Type B pancreatic cell (in vitro differentiated cells): Measurements from ENCODE around the gene ADGRV1. TPM values are rescaled to one million over a fixed set of nuclear protein-coding genes. Genes with fewer than 3 reads are reported as not detected.
A peak's percentile ranks its signal among the peaks of the same experiment; 100 is the strongest.

Experiments used
- DNase-seq: peaks from one replicate; pipeline ENCODE4 v3.0.0; 2021; ENCODE audit warnings: mixed read lengths; ENCODE audit not compliant: unreplicated experiment; ENCODE audit errors: extremely low spot score
- H3K27ac Mint-ChIP-seq: 2 replicates; pipeline ENCODE4 v1.8.0; 2021; ENCODE audit warnings: mild to moderate bottlenecking, mixed read lengths
- H3K27me3 Mint-ChIP-seq: 2 replicates; pipeline ENCODE4 v1.8.0; 2021; ENCODE audit warnings: mixed read lengths
- H3K36me3 Mint-ChIP-seq: 2 replicates; pipeline ENCODE4 v1.8.0; 2021; ENCODE audit warnings: mixed read lengths
- H3K4me1 Mint-ChIP-seq: one replicate; pipeline ENCODE4 v1.8.0; 2021; ENCODE audit warnings: mixed read lengths; ENCODE audit not compliant: unreplicated experiment
- H3K4me3 Mint-ChIP-seq: 2 replicates; pipeline ENCODE4 v1.8.0; 2021; ENCODE audit warnings: mild to moderate bottlenecking, mixed read lengths
- H3K9me3 Mint-ChIP-seq: 2 replicates; pipeline ENCODE4 v1.8.0; 2021; ENCODE audit warnings: mixed read lengths
- long read RNA-seq: library from polyadenylated mRNA; unstranded; transcript quantifications from one replicate; pipeline ENCODE4 v2.0.0, GENCODE V29; 2020
- total RNA-seq: library from RNA; stranded (reverse); gene quantifications from 2 replicates; pipeline ENCODE4 v1.2.1, GENCODE V29; 2021; ENCODE audit warnings: low replicate concordance
- TF ChIP-seq, protein P1 (sequence below): fragments of 200-600 bp; sonication (generic); conservative IDR thresholded peaks from 2 replicates; pipeline ENCODE4 v1.5.0; 2021; ENCODE audit warnings: antibody characterized with exemption, mild to moderate bottlenecking

Gene ADGRV1
- 13.6 and 29.5 TPM in 2 replicates for total RNA-seq
- long read RNA-seq, partial matches to known transcripts, result 2 of 32 reads
- long read RNA-seq, other reads (novel, unspliced or antisense), result 28 of 32 reads

DNA sequence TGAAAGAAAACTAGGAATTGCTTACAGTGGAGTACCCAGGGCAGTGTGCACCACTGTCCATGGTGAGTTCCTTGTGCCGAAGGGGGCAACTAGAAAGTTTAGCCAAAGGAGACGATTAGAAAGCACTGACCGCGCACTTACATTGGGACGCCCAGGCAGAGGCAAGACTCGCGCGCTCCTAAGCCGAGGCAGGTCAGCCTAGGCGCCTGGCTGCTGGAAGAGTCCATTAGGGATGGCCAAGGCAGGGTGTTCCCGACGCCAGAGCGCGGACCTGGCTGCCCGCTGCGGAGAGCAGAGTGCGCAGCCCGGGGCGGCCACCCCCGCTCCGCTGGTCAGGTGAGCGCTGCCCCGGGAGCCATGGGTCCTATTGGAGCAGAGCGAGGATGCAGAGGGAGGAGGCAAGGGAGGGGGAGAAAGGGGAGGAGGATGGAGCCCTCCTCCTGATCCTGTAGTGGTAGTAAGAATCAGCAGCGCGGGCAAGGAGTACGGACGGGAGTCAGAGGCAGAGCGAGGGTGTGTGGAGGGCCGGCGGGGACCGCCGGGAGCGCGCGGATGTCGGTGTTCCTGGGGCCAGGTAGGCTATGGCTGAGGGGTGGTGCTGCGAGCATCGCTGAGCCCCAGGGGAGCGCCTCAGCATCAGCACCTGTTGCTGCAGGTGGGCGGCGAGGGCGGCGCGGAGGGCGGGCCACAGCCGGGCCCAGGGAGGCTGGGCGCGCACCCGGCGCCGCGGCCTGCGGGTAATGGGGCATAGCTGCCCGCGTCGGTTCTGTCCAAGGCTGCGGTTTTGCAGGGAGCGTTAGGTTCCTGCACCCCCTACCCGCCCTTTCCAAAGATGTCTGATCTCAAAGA is at the start of gene ADGRV1:
ADGRV1 (plus strand) TSS at position 454 of the 849 bp plus-strand sequence; CDS start at position 553, 99 bp downstream.
- DNase-seq, result peak; percentile 92
- Mint-ChIP-seq H3K4me3 (peak within 1 kb of the TSS; percentile 98), H3K27me3 (peaks cover 46% of the 10 kb centered on the region), H3K9me3 (no peaks in the 10 kb centered on the region), H3K4me1 (peaks cover 4% of the 10 kb centered on the region), H3K27ac (peak within 1 kb of the TSS; percentile 64), H3K36me3 (no peaks in the 10 kb centered on the region)
- TF ChIP-seq, protein P1, sequence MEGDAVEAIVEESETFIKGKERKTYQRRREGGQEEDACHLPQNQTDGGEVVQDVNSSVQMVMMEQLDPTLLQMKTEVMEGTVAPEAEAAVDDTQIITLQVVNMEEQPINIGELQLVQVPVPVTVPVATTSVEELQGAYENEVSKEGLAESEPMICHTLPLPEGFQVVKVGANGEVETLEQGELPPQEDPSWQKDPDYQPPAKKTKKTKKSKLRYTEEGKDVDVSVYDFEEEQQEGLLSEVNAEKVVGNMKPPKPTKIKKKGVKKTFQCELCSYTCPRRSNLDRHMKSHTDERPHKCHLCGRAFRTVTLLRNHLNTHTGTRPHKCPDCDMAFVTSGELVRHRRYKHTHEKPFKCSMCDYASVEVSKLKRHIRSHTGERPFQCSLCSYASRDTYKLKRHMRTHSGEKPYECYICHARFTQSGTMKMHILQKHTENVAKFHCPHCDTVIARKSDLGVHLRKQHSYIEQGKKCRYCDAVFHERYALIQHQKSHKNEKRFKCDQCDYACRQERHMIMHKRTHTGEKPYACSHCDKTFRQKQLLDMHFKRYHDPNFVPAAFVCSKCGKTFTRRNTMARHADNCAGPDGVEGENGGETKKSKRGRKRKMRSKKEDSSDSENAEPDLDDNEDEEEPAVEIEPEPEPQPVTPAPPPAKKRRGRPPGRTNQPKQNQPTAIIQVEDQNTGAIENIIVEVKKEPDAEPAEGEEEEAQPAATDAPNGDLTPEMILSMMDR, result no peak

DNA sequence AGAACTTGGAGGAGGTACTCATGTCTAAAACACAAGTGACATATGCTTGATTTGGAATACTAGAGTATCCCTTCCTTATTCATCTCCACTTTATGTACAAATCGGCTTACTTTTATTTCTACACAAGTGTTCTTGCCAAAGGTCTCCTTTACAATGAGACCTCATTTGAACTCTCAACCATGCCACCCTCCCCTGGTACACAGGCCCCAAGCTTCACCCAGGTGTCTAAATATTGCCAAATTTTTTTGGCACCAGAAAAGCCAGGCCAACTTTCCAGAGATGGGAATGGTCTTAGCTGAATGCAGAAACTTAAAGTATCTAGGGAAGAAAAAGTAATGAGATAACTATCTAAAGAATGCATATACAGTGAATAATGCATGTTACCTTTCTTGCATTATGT is 48.2 kb upstream of the ADGRV1 start:
- TF ChIP-seq, protein P1, result no peak
- Mint-ChIP-seq H3K27me3 (no peaks in the 10 kb centered on the region), H3K9me3 (no peaks in the 10 kb centered on the region), H3K36me3 (no peaks in the 10 kb centered on the region), H3K27ac (no peak overlapping the region), H3K4me1 (no peaks in the 10 kb centered on the region), H3K4me3 (no peak overlapping the region)
- DNase-seq, result no peak

DNA sequence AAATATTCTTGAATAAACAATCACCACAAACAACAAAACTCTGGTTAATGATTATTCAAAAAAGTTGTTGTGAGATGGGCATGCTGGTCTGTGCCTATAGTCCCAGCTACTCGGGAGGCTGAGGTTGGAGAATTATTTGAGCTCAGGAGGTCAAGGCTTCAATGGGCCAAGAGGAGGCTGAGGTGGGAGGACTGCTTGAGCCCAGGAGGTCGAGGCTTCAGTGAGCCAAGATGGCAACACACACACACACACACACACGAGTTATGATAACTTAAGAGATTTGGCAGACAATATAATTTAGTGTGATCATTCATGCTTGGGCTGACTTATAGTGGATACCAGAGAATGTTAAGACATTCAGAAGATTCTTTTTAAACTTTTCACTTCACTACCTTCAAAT is 44.1 kb upstream of the ADGRV1 start:
- Mint-ChIP-seq H3K36me3 (peaks cover 10% of the 10 kb centered on the region), H3K4me1 (no peaks in the 10 kb centered on the region), H3K4me3 (no peak overlapping the region), H3K27me3 (no peaks in the 10 kb centered on the region), H3K27ac (no peak overlapping the region), H3K9me3 (no peaks in the 10 kb centered on the region)
- TF ChIP-seq, protein P1, result no peak
- no peak for DNase-seq

DNA sequence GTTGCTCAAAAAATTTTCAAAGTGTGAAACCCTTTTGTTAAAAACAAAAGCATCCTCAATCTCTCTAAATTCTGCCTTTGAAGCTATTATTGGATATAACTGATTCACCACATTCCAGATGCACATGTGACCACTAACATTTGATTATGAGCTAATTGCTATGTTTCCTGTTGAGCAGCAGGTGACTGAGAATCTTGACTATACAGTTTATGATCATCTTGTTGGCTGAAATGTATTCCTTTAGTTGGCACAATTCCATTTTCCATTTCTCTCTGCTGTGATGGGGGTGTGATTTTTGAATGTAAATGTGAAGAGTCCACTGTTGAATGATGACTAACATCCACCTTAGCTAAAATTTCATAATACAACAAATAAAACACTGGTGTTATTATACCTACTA is 39.9 kb upstream of the ADGRV1 start:
- peaks cover 35% of the 10 kb centered on the region for H3K36me3 Mint-ChIP-seq
- no peaks in the 10 kb centered on the region for H3K27me3 Mint-ChIP-seq
- H3K9me3 Mint-ChIP-seq, result no peaks in the 10 kb centered on the region
- H3K27ac Mint-ChIP-seq, result no peak overlapping the region
- TF ChIP-seq, protein P1, result no peak
- no peak for DNase-seq
- H3K4me1 Mint-ChIP-seq, result no peaks in the 10 kb centered on the region
- no peak overlapping the region for H3K4me3 Mint-ChIP-seq

DNA sequence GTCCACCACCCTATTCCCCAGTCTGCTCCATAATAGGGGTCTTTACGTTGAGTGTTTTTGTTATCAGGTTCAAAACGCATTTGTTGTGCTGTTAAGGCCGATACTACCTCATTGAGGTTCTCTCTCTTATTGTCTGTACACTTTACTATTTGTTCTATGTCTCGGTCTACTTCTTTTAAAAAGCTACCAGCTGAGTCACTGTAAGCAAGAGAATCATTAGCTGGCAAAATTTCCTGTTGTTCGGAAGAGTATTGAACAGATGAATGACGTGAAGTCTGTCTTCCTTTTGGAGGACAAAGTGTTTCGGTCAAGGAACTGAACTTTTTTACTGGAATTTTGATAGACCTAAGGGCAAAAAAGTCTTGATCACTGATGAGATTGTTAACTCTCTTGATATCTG is 39.5 kb upstream of the ADGRV1 start:
- no peak overlapping the region for H3K27ac Mint-ChIP-seq
- DNase-seq, result no peak
- no peaks in the 10 kb centered on the region for H3K9me3 Mint-ChIP-seq
- TF ChIP-seq, protein P1, result no peak
- H3K4me3 Mint-ChIP-seq, result no peak overlapping the region
- H3K4me1 Mint-ChIP-seq, result no peaks in the 10 kb centered on the region
- H3K36me3 Mint-ChIP-seq, result peaks cover 39% of the 10 kb centered on the region
- no peaks in the 10 kb centered on the region for H3K27me3 Mint-ChIP-seq
